HUES48 (cell line): Measurements from ENCODE around the gene ADAMTSL3.
"Not testable (repeated sequence)": the region's sequence is repeated elsewhere in the genome, so short reads cannot be mapped to it uniquely, and the experiment has no call there.

Source experiments
- H3K27ac ChIP-seq: one replicate; pipeline ENCODE4 v1.7.0; 2013; ENCODE audit warnings: low read depth, low read length, inconsistent platforms
- H3K27me3 ChIP-seq: 2 replicates; pipeline ENCODE4 v1.6.1; 2013; ENCODE audit warnings: mild to moderate bottlenecking, low read length; ENCODE audit not compliant: control insufficient read depth, insufficient read depth
- H3K36me3 ChIP-seq: 2 replicates; pipeline ENCODE4 v1.6.1; 2013; ENCODE audit warnings: low read length; ENCODE audit not compliant: control insufficient read depth, insufficient read depth
- H3K4me1 ChIP-seq: 2 replicates; pipeline ENCODE4 v1.6.1; 2013; ENCODE audit warnings: mild to moderate bottlenecking, low read length; ENCODE audit not compliant: control insufficient read depth, insufficient read depth
- H3K4me3 ChIP-seq: 2 replicates; pipeline ENCODE4 v1.5.1; 2013; ENCODE audit warnings: mild to moderate bottlenecking, low read depth, low read length
- H3K9ac ChIP-seq: 2 replicates; pipeline ENCODE4 v1.6.1; 2013; ENCODE audit warnings: mild to moderate bottlenecking, low read depth, low read length, moderate library complexity
- H3K9me3 ChIP-seq: 2 replicates; pipeline ENCODE4 v1.6.1; 2013; ENCODE audit warnings: low read length; ENCODE audit not compliant: control insufficient read depth, insufficient read depth

The ADAMTSL3 gene

GRCh38 chr15:83753872-83754493 lies 100.1 kb downstream of the ADAMTSL3 start:
- H3K4me3 ChIP-seq = no peak overlapping the region
- no peaks in the 10 kb centered on the region for H3K36me3 ChIP-seq
- no peak overlapping the region for H3K27ac ChIP-seq
- no peaks in the 10 kb centered on the region for H3K4me1 ChIP-seq
- peaks cover 19% of the 10 kb centered on the region; the same call in 1 of the 2 replicates for H3K9me3 ChIP-seq
- H3K27me3 ChIP-seq = no peaks in the 10 kb centered on the region
- H3K9ac ChIP-seq = no peak overlapping the region

GRCh38 chr15:83757291-83757690 lies 103.4 kb downstream of the ADAMTSL3 start:
- H3K9me3 ChIP-seq = peaks cover 19% of the 10 kb centered on the region; the same call in 1 of the 2 replicates
- H3K9ac ChIP-seq, H3K36me3 ChIP-seq, H3K27me3 ChIP-seq, H3K4me1 ChIP-seq, H3K4me3 ChIP-seq, H3K27ac ChIP-seq: not testable (repeated sequence)

GRCh38 chr15:83762367-83762766 lies 108.4 kb downstream of the ADAMTSL3 start:
- H3K4me1 ChIP-seq = no peaks in the 10 kb centered on the region
- no peaks in the 10 kb centered on the region for H3K36me3 ChIP-seq
- H3K9ac ChIP-seq = no peak overlapping the region
- peaks cover 10% of the 10 kb centered on the region; the same call in 1 of the 2 replicates for H3K9me3 ChIP-seq
- no peaks in the 10 kb centered on the region for H3K27me3 ChIP-seq
- H3K4me3 ChIP-seq = no peak overlapping the region
- no peak overlapping the region for H3K27ac ChIP-seq

GRCh38 chr15:83764201-83764838 lies 110.4 kb downstream of the ADAMTSL3 start:
- Histone ChIP-seq H3K27me3 (no peaks in the 10 kb centered on the region), H3K27ac (no peak overlapping the region), H3K9me3 (no peaks in the 10 kb centered on the region)

GRCh38 chr15:83766339-83766738 lies 112.4 kb downstream of the ADAMTSL3 start:
- Histone ChIP-seq H3K4me1 (no peaks in the 10 kb centered on the region), H3K9ac (no peak overlapping the region), H3K9me3 (no peaks in the 10 kb centered on the region), H3K27me3 (no peaks in the 10 kb centered on the region), H3K36me3 (no peaks in the 10 kb centered on the region), H3K4me3 (no peak overlapping the region), H3K27ac (no peak overlapping the region)

More at GRCh38 chr15:83764201-83764838, 110.4 kb downstream of the ADAMTSL3 start:
- no peak overlapping the region for H3K4me3 ChIP-seq
- no peak overlapping the region for H3K9ac ChIP-seq
- no peaks in the 10 kb centered on the region for H3K36me3 ChIP-seq
- no peaks in the 10 kb centered on the region for H3K4me1 ChIP-seq

GRCh38 chr15:83767741-83768140 lies 113.8 kb downstream of the ADAMTSL3 start:
- Histone ChIP-seq H3K4me1 (no peaks in the 10 kb centered on the region), H3K27me3 (no peaks in the 10 kb centered on the region), H3K9ac (no peak overlapping the region), H3K36me3 (no peaks in the 10 kb centered on the region), H3K27ac (no peak overlapping the region), H3K9me3 (no peaks in the 10 kb centered on the region), H3K4me3 (no peak overlapping the region)

- Histone ChIP-seq H3K4me3 (no peak overlapping the region), H3K9me3 (no peaks in the 10 kb centered on the region), H3K36me3 (no peaks in the 10 kb centered on the region), H3K9ac (no peak overlapping the region), H3K27me3 (no peaks in the 10 kb centered on the region), H3K27ac (no peak overlapping the region), H3K4me1 (no peaks in the 10 kb centered on the region)
Measured at GRCh38 chr15:83769411-83769999, 115.6 kb downstream of the ADAMTSL3 start.

GRCh38 chr15:83775738-83776137 lies 121.8 kb downstream of the ADAMTSL3 start:
- Histone ChIP-seq H3K27me3 (no peaks in the 10 kb centered on the region), H3K27ac (no peak overlapping the region), H3K9ac (no peak overlapping the region), H3K9me3 (no peaks in the 10 kb centered on the region), H3K4me3 (no peak overlapping the region), H3K4me1 (no peaks in the 10 kb centered on the region), H3K36me3 (no peaks in the 10 kb centered on the region)

GRCh38 chr15:83776986-83777385 lies 123.1 kb downstream of the ADAMTSL3 start:
- Histone ChIP-seq H3K4me3 (no peak overlapping the region), H3K4me1 (no peaks in the 10 kb centered on the region), H3K9me3 (no peaks in the 10 kb centered on the region), H3K27ac (no peak overlapping the region), H3K36me3 (no peaks in the 10 kb centered on the region), H3K9ac (no peak overlapping the region), H3K27me3 (no peaks in the 10 kb centered on the region)

GRCh38 chr15:83783227-83783626 lies 129.3 kb downstream of the ADAMTSL3 start:
- Histone ChIP-seq H3K4me3 (no peak overlapping the region), H3K36me3 (no peaks in the 10 kb centered on the region), H3K4me1 (no peaks in the 10 kb centered on the region), H3K27me3 (no peaks in the 10 kb centered on the region), H3K27ac (no peak overlapping the region), H3K9ac (no peak overlapping the region), H3K9me3 (no peaks in the 10 kb centered on the region)

- Histone ChIP-seq H3K4me3 (no peak overlapping the region), H3K36me3 (no peaks in the 10 kb centered on the region), H3K27ac (no peak overlapping the region), H3K27me3 (no peaks in the 10 kb centered on the region), H3K4me1 (no peaks in the 10 kb centered on the region), H3K9me3 (no peaks in the 10 kb centered on the region), H3K9ac (no peak overlapping the region)
Measured at GRCh38 chr15:83784975-83785374, 131.1 kb downstream of the ADAMTSL3 start.
